TTC549 (cell line): ENCODE results near the gene HEG1.
"Not testable (repeated sequence)": the region's sequence is repeated elsewhere in the genome, so short reads cannot be mapped to it uniquely, and the experiment has no call there.

Experiments used
- FAIRE-seq: peaks from 2 replicates; lab custom pipeline; 2012; peaks lifted over from hg19 to GRCh38; lab: Jason Lieb, UNC

Gene HEG1

DNA sequence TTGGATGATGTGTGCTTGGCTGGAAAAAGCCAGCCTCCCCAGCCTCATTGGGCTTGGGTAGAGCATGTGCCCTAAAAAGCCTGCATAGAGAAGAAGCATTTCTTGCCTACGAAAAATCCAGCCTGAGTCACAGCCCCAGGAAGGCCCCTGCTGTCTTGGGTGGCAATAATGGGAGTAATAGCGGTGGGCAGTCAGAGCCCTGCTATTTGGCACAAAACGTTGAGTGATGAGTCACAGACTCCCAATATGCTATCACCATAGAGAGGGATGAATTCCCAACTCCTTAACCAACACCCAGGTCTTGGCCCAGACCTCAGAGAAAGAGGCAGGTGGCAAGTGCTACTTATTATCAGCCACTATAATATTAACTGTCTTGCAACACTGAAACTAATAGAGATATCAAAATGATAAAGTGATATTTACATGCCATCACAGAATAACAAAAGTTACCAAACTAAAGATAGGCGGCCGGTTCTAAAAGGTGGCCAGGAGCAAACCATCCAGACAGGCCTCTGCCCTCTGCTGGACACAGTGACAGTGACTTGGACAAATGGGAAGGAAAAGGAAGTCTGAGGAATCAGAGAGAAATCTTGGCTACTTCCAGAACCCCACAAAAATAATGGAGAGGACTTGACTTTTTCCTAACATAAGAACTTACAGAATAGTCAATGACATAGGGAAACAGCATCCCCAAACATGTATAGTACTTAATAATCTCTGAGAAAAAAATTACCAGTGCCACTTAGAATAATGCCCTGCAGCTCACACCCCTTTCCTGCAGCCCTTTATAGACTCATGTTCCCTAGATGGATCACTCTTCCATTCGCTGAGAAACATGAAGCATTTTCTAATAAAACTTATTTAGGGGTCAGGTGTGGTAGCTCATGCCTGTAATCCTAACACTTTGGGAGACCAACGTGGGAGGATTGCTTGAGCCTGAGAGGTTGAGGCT lies 69.3 kb downstream of the HEG1 start:
- FAIRE-seq: no peak

DNA sequence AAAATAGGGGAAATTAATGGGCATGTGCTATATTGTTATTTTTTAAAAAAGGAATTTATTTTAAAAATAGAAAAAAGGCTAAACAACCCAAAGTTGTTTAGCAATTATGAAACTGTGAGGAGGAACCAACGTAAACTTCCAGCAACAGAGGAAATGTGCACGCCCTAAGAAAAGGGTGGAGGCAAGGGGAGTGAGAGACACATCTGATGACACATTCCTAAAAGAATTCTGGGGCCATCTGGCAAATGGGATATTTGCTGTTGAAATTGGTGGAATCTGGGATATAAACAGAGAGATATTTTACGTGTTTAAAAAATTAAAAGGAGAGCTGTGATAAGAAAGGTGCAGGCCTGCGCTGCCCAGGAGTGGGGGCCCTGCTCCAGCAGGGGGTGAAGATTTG lies 70.4 kb downstream of the HEG1 start:
- FAIRE-seq: no peak

DNA sequence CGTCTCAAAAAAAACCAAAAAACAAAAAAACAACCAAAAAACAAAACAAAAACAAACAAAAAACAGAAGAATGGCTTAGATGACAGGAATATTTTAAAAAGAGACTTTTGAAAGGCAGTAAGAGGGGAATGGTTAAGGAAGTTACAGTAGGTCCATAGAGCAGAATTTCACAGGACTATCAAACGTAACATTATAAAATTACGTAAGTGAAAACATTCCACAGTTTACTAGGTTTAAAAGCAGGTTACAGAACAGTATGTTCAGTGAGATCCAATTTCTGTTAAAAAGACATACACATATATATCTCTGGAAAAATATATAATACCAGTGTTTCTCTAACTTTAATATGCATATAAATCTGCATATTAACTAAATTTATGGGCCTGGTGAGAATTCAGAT lies 71.0 kb downstream of the HEG1 start:
- FAIRE-seq: no peak

DNA sequence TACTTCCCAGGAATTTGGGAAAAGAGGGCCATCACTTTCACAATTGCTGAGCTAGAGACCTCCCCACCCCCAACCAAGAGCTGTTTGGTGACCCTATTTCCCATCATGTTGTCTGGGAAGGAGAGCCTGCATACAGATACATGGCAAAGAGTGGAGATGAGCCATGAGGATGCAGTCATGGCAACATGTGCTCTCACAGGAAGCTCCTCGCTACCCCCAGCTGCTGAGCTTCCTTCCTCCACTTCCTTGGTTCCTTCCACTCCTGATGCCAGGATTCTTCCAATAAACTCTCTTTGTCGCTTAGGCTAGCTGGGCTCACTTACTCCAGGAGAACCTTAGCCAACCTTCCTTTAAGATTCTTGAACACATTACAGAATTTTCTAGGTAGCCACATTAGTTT lies 72.9 kb downstream of the HEG1 start:
- FAIRE-seq: no peak

DNA sequence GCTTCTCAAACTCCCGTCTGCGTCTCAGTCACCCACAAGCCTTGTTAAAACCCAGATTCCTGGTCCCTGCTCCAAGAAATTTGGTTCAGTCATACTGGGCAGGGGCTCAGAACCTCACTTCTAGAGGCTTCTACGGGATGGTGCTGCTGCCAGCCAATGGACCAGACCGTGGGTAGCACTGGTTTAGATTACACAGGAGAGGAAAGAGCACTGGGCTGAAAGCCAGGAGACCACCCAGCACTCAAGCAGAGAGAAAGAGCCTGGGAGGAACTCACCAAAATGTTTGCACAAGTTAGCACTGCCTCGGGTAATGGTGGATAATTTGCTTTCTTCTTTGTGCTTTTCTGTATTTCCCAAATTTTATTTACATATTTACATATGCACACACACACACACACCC lies 74.3 kb downstream of the HEG1 start:
- no peak for FAIRE-seq

DNA sequence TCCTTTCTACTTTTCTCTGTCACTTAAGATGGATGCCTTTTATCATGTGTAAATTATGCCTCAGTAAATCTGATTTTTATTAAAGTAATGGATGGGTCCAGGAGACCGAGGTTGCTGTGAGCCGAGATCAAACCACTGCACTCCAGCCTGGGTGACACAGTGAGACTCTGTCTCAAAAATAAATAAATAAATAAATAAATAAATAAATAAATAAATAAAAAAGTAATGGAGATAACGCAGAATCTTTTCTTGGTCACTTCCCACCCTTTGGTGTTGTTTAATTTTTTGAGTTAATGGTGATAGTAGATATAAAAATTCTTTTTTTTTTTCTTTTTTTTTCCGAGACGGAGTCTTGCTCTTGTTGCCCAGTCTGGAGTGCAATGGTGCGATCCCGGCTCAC lies 77.2 kb downstream of the HEG1 start:
- FAIRE-seq: no peak

DNA sequence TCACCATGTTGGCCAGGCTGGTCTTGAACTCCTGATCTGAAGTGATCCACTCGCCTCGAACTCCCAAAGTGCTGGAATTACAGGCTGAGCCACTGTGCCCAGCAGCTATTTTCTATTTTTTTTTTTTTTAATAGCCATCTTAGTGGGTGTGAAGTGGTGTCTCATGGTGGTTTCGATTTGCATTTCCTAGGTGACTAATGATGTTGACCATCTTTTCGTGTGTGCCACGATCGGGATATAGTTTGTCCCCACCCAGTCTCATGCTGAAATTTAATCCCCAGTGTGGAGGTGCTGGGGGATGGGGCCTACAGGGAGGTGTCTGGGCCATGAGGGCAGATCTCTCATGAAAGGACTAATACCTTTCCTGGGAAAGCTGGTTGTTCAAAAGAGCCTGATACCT lies 79.4 kb downstream of the HEG1 start:
- no peak for FAIRE-seq

DNA sequence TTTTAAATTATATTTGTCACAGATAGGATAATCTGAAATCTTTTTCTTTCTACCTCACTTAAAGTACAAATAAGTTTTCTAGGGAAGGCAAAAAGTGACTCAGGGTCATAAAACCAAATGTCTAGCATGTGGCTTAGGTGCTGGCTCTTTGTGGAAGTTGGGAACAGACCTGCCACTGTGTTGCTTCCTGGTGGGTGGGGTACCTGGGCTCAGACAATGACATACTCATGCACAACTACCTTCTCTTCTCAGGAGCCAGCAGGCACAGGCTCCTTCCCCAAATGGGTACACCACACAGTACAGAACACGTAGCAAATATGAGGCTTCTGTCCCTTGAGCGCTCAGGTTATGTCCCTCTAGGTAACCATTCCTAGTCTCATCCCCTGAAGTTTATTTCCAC lies 81.1 kb downstream of the HEG1 start:
- no peak for FAIRE-seq

DNA sequence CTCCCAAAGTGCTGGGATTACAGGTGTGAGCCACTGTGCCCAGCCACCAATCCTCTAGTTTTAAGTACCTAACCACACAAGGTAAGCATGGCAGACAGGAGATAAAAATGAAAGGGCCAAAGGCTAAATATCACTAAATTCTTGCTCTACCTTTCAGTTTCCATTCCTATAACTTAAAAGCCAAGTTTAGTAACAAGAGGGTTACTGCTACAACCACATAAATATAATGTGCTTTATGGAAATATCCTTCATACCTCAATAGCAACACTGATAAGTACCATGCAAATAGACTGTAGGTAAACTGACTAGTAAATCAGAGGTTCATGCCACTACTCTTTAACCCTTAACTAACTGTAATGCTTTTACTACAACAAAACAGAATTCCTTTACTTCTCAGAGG lies 82.5 kb downstream of the HEG1 start:
- FAIRE-seq: no peak

DNA sequence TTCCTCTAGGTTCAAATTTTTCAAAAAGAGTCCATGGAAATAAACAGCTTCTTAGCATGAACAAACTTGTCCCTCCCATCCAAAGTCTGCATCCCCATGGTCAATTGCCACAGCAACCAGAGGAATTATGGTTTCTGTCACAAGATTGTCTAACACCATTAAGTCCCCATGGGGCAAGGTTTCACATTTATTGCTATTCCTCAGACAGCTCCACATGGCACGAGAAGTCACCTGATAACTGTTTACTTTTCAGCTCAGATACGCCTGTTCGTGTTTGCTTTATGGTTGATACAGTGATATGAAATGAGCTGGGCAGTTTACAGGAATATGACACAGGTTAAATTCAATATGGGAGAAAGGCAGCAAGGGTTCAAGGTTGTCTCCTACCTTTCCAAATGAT lies 83.3 kb downstream of the HEG1 start:
- FAIRE-seq: no peak

DNA sequence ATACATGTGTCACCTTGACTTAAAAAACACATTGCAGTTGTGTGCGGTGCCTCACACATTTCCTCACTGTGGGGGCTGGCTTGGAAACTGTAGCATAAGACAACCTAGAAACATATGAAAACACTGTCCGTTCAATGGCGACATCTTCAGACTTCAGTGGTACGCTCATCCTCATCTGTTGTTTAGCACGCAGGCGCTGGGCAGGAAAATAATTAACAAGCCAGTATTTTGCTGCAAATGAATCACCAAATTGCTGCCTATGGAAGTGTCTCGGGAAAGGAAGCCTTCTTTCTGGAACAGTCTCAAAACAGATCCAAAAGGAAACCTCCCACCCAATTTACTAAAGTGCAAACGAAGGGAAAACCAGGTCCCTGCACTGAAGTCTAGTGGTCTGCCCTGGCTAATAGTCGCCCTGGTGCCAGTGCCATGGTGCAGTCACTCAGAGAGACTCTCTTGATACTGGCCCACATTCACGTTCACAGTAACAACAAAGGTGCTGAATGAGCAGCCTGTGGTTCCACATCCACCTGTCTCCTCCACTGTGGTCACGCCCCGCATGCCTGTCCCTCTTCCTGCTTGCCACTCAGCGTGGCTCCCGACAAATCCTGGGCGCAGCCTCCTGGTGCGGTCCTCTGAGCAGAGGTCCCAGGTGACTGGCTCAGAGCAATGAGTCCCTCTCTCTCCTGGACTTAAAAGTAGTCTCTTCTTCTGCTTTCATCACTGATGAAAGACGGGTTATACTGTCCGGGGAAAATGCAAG lies 85.7 kb downstream of the HEG1 start:
- FAIRE-seq: no peak

DNA sequence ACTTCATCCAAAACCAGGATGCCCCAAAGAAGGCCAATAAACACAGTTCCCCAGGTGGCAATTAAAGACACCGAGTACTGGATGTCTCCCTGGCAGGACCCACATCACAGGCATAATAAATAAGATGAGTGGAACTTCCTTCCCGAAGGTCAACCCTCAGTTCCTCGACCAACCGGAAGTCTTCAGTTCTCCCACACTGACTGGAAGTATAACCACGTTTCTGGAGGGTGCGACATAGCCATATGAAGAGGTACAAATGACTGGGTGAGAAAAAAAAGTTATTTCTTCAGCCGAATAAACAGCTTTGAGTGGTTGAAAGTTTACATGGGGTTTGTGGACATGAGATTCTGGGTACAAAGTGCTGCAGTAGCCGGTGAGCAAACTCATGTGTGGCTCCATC lies 86.6 kb downstream of the HEG1 start:
- no peak for FAIRE-seq

DNA sequence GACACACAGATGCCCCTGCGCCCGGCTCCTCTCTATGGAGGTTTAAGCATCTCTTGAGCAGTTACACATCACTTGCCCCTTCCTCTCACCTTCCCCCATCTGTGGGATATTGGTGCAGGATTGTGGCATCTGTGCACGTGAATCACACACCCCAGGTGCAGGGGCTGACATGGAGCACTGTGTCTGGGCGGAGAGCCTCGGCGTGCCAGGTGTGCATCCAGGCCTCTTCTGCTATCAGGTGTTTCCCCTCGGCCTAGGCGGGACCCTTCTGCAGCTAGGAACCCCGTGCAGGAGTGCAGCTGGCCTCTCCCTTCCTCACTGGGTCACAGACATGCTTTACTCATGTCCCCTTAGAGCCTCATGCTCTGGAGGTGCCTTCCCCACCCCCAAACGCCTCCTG lies 87.8 kb downstream of the HEG1 start:
- no peak for FAIRE-seq

DNA sequence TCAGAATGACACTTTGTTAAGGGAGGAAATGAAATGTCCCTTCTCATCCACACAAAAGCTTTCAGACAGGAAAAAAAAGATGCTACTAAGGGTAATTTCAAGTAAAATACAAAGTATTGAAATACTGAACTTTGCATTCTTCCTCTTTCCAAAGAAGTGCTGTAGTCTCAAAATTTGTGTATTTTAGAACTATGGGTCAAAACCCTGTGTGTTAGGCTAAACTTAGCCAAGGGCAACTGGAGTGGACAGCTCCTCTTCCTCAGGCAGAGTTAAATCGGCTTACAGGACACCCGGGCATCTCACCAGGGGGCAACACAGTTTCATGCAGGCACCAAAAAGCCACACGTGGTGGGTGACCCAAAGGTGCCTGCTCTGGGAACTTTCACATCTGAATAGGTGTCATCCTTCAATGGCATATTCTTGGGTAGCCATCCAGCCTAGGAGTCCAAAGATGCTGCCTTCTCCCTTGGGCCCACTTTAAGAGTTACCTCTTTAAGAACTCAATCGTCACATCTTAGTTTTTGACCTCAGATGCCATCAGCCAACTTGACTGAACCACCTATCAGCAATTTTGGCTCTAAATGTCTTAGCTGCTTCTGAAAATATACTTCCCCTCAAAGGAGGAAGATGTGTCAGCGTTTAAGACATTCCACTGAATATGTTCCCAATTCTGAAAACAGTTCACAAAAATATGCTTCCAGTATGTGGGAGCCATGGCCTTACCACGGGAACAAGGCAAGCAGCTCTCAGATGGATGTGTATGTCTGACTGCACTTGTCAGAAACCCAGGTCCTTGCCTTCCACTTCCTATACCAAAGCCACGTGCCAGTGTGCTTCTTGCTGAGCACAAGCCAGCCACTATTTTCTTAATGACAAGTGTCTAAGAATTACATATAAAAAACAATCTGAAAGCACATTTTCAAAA lies 89.0 kb downstream of the HEG1 start:
- FAIRE-seq: no peak

DNA sequence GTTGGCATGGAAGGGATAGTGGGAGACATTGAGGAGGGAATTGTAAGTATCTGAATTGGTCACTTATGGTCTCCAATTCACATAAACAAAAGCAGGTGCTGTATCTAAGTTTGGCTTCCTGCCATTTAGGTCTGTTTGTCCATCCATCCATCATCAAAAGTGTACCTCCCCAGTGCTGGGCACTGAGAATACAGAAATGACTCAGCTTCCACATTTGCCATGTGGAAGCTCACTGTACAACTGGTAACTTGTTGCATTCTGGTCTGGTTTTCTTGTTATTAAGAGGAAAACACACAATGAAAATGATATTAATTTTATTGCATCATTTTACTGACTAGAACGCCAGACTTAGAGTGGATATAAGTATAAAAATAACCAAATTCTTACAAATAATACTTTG lies 90.4 kb downstream of the HEG1 start:
- no peak for FAIRE-seq

DNA sequence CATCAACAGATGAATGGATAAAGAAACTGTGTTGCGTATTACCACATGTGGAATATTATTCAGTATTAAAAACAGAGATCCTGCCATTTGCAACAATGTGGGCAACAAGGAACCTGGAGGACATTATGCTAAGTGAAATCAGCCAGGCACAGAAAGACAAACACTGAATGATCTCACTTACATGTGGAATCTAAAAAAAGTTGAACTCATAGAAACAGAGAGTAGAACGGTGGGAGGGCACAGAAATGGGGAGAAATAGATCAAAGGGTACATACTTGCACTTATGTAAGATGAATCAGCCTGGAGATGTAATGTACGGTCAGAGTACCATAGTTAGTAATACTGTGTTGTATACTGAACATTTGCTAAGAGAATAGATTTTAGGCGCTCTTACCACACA lies 91.4 kb downstream of the HEG1 start:
- FAIRE-seq: no peak

DNA sequence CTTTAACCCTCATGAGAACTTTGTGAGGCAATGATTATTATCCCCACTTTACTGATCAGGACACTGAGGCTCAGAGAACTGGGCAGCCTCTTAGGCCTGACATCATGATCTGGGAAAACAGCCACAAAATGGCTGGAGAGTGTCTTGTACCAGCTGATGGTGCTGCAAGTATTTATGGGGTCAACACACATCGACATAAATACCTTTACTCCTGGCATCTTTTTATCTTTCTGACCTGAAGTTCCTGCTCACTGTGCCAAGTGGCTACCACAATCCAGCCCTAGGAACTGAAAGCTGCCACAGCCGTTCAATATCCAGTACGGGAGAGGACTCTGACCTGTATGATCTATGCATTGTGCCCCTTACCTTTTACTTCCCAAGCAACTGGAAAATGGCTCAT lies 92.0 kb downstream of the HEG1 start:
- no peak for FAIRE-seq

DNA sequence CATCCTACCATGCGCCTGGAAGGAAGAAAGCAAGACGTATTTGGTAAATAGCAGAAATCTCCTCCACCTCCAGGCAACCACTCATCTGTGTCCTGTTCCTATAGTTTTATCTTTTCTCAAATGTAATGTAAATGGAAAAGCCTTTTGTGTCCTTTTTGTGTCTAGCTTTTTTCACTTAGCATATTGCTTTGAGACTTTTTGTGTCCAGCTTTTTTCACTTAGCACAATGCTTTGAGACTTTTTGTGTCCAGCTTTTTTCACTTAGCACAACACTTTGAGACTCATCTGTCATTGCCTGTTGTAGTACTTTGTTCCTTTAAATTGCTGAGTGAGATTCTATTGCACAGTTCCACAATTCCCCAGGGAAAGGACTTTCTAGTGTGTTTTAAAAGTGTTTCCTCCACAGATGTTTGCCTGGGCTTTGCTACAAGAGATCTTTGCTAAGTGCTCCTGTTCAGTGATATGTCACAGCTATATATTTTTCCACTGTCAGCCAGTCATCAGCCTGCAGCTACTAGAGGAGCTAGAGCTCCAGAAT lies 93.3 kb downstream of the HEG1 start:
- no peak for FAIRE-seq

DNA sequence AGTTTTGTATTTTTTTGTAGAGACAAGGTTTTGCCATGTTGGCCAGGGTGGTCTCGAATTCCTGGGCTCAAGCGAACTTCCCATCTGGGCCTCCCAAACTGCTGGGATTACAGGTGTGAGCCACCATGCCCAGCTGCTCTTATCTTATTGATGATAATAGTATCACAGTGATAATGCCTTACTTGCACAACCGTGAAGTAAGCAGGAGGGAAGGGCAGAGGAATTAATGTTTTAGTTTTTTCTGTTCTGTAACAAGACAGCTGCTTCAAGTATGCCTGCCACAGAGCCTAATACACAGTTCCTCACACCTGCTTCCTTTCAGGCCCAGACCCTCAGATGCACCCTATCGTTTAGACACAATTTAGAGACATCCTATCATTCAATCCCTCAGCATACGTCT lies 95.1 kb downstream of the HEG1 start:
- FAIRE-seq: no peak

DNA sequence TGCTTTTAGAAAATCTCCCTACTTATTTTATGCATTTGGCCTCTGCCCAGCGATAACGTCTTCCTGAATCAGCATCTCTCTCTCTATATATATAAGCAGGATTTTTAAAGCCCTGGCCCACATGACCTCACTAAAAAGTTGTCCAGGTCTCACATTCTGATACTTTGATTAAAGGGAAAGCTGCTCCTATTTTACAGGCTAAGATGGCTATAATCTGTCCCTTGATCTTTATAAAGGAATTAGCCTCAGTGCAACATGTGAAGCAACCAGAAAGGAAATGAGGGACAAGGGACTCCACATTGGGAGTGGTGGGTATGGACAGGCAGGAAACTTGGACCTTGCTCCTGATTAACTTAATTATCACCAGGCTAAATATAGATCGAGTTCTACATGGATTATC lies 95.7 kb downstream of the HEG1 start:
- no peak for FAIRE-seq

DNA sequence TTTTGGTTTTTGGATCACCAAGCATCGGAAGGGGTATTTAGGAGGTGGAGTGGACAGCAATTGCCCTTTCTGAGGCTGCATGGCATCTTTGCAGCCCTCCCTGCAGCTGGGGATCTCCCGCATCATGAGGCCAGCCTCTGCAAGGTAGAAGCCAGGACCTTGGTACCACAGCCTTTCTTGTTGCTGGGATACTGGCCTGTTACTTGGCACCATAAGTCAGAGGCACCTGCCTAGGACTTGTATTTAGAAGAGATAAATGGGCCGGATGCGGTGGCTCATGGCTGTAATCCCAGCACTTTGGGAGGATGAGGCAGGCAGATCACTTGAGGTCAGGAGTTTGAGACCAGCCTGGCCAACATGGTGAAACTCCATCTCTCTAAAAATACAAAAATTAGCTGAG lies 97.8 kb downstream of the HEG1 start:
- not testable (repeated sequence) for FAIRE-seq

DNA sequence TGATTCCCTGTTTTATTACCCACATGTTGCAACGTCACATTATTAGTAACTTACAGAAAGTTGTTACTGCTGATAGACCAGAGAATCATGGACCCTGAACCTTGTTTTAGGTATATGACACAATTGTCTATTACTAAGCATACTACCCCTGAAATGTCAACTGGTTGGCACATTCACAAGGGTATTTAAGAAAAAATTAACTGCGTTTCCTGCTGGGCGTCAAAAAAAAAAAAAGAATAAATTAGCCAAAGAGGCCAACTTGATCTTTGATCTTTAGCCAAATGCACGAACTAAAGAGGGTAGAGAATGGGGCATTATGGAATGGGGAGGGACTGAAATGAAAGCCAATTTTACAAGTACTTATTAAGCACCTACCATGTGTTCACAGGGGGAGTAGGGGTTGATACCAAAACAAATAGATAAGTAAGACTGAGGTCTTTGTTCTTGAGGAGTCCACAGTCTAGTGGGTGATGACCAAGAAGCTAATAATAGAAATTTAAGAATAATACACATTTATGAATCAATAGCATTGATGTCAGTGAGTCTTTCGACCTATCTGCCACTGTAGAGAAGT lies 103.4 kb downstream of the HEG1 start:
- FAIRE-seq: no peak
